ENCODE measurements around the gene S1PR2. TPM values are rescaled to one million over a fixed set of nuclear protein-coding genes. Genes with fewer than 3 reads are reported as not detected.

Gene S1PR2
- total RNA-seq, 1 experiment from 2014 or later, result 7.0 TPM

GRCh38 chr19:10226021-10226375, 5.1 kb downstream of the S1PR2 start:
- H3K4me1 ChIP-seq (replicated peaks), result peaks cover 19% of the 10 kb centered on the region
- DNase-seq (ENCODE audit: low read depth in 1 of 2, low spot score in 2 of 2), result no peak
- H3K36me3 ChIP-seq, result peaks cover 2% of the 10 kb centered on the region; the same call in 1 of the 2 replicates
- H3K9me3 ChIP-seq (replicated peaks), result no peaks in the 10 kb centered on the region
- no peak overlapping the region for H3K4me3 ChIP-seq
- no peak overlapping the region for H3K27ac ChIP-seq
- no peaks in the 10 kb centered on the region for H3K27me3 ChIP-seq (replicated peaks)

DNA sequence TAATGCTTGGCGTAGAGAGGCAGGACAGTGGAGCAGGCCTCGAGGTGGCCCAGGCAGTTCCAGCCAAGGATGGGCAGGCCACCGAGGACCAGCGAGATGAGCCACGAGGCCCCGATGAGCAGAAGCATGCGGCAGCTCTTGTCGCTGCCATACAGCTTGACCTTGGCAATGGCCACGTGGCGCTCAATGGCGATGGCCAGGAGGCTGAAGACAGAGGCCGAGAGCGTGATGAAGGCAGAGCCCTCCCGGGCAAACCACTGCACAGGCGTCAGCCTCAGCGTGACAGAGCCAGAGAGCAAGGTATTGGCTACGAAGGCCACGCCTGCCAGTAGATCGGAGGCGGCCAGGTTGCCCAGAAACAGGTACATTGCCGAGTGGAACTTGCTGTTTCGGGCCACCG, 6.8 kb downstream of the S1PR2 start:
- H3K27me3 ChIP-seq (replicated peaks), result no peaks in the 10 kb centered on the region
- H3K4me1 ChIP-seq (replicated peaks), result peaks cover 22% of the 10 kb centered on the region
- no peak overlapping the region for H3K4me3 ChIP-seq
- peaks cover 2% of the 10 kb centered on the region; the same call in 1 of the 2 replicates for H3K36me3 ChIP-seq
- H3K27ac ChIP-seq, result no peak overlapping the region
- no peak for DNase-seq (ENCODE audit: low read depth in 1 of 2, low spot score in 2 of 2)
- H3K9me3 ChIP-seq (replicated peaks), result no peaks in the 10 kb centered on the region

DNA sequence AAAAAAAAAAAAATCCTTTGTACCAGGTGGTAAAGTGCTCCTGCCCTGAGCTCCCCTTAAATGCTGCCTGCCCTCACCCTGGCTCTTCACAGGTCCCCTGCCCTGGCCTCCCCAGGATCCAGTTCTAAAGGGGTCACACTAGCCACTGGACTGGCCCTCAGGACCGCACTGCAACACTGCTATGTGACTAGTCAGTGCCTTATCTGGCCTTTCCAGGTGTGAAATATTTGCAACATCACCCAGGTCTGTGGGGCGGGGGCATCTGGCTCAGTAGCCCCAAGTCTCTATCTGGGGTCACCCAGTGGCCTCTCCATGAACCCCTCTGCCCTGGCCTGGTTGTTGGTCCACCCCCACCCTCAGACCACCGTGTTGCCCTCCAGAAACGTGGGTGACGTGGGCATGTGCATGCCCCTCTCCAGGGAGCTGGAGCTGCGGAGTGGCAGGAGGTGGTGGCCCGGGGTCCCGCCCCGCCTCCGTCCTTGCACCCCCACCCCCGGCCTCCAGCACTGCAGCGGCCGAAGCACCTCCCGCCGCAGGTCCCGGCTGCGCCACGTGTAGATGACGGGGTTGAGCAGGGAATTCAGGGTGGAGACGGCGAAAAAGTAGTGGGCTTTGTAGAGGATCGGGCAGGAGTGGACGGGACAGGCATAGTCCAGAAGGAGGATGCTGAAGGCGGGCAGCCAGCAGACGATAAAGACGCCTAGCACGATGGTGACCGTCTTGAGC, 7.5 kb downstream of the S1PR2 start:
- DNase-seq (ENCODE audit: low read depth in 1 of 2, low spot score in 2 of 2), result no peak
- no peak overlapping the region for H3K4me3 ChIP-seq
- no peaks in the 10 kb centered on the region for H3K9me3 ChIP-seq (replicated peaks)
- H3K36me3 ChIP-seq, result peaks cover 2% of the 10 kb centered on the region; the same call in 1 of the 2 replicates
- H3K4me1 ChIP-seq (replicated peaks), result peaks cover 22% of the 10 kb centered on the region
- no peak overlapping the region for H3K27ac ChIP-seq
- H3K27me3 ChIP-seq (replicated peaks), result no peaks in the 10 kb centered on the region

- Histone ChIP-seq H3K9me3 (replicated peaks) (no peaks in the 10 kb centered on the region), H3K4me1 (replicated peaks) (peaks cover 21% of the 10 kb centered on the region), H3K27me3 (replicated peaks) (no peaks in the 10 kb centered on the region), H3K4me3 (no peak overlapping the region), H3K27ac (no peak overlapping the region), H3K36me3 (peaks cover 2% of the 10 kb centered on the region; the same call in 1 of the 2 replicates)
- DNase-seq (ENCODE audit: low read depth in 1 of 2, low spot score in 2 of 2), result no peak
Measured at GRCh38 chr19:10222201-10222890, 8.8 kb downstream of the S1PR2 start.

DNA sequence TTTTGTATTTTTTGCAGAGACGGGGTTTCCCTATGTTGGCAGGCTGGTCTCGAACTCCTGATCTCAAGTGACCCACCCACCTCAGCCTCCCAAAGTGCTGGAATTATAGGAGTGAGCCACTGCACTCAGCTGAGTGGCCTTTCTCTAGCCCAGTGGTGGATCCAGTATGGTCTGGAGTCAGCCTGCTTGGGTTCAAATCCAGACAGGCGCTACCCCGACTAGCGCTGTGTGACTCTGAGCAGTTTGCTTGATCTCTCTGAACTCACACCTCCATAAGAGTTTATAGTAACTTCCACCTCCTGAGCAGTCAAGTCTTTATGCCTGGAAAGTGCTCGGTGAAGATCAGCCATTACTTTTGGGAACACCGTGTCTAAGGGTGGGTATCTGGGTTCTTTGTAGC, 10.4 kb downstream of the S1PR2 start:
- Histone ChIP-seq H3K4me1 (replicated peaks) (peaks cover 11% of the 10 kb centered on the region), H3K36me3 (peaks cover 2% of the 10 kb centered on the region; the same call in 1 of the 2 replicates), H3K27me3 (replicated peaks) (no peaks in the 10 kb centered on the region), H3K9me3 (replicated peaks) (no peaks in the 10 kb centered on the region), H3K4me3 (no peak overlapping the region), H3K27ac (no peak overlapping the region)
- no peak for DNase-seq (ENCODE audit: low read depth in 1 of 2, low spot score in 2 of 2)

DNA sequence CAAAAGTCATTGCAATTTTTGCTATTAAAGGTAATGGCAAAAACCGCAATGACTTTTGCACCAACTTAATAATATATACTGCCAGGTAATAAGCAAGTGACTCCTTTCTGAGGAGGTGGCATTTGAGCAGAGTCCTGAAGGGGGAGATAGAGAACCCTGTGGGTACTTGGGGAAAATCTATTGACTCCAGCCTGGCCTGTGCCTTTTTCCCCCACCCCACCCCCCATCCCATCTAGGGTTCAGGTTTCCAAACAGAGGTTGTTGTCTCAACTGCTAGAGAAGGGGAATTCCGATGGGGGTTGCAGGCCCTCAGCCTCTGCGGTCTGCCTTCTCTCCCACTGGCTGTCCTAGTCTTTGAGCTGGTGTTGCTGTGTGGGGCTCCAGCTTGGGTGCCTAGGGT, 11.5 kb downstream of the S1PR2 start:
- DNase-seq (ENCODE audit: low read depth in 1 of 2, low spot score in 2 of 2), result peak; percentile 59 to 69
- Histone ChIP-seq H3K27ac (no peak overlapping the region), H3K36me3 (peaks cover 2% of the 10 kb centered on the region; the same call in 1 of the 2 replicates)

DNA sequence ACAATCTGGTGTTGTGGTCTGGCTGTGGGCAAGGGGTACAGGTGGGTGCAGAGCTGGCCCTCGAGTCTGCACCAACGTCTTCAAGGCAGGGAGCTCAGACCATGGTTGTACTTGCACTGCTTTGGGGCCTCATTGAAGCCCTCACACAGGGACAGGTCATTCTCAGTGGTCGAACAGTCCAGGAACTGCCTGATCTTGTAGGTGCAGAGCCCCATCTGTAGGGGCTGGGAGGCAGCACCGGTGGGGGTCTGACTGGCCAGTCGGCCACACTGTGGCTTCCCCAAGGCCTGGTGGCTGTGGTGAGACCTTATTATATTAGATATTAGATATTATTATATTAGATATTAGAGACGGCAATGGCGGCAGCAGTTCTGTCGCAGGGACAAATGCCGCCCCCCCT, 14.0 kb downstream of the S1PR2 start:
- Histone ChIP-seq H3K27me3 (replicated peaks) (no peaks in the 10 kb centered on the region), H3K36me3 (no peaks in the 10 kb centered on the region), H3K4me1 (replicated peaks) (peaks cover 11% of the 10 kb centered on the region), H3K9me3 (replicated peaks) (no peaks in the 10 kb centered on the region), H3K4me3 (no peak overlapping the region), H3K27ac (no peak overlapping the region)
- no peak for DNase-seq (ENCODE audit: low read depth in 1 of 2, low spot score in 2 of 2)

More for the DNA sequence above, 11.5 kb downstream of the S1PR2 start:
- Histone ChIP-seq H3K4me3 (no peak overlapping the region), H3K4me1 (replicated peaks) (peaks cover 11% of the 10 kb centered on the region), H3K9me3 (replicated peaks) (no peaks in the 10 kb centered on the region), H3K27me3 (replicated peaks) (no peaks in the 10 kb centered on the region)

DNA sequence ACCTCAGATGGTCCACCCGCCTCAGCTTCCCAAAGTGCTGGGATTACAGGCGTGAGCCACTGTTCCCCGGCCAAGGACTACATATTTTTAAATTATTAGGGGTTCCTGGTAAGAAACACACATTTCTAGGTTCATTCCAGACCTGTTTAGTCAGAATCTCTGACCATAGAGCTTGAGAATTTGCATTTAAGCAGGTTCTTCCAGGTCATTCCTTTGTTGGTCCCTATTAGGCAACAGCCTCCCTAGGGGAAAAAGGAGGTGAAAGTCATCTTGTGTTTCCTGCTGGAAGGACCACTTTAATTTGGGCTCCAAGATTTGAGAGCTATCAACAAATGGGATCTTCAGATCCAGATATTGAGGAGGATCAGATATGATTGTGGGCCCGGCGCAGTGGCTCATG, 16.3 kb downstream of the S1PR2 start:
- Histone ChIP-seq H3K36me3 (no peaks in the 10 kb centered on the region), H3K27me3 (replicated peaks) (no peaks in the 10 kb centered on the region), H3K9me3 (replicated peaks) (no peaks in the 10 kb centered on the region), H3K27ac (no peak overlapping the region), H3K4me3 (no peak overlapping the region), H3K4me1 (replicated peaks) (peaks cover 4% of the 10 kb centered on the region)
- DNase-seq (ENCODE audit: low read depth in 1 of 2, low spot score in 2 of 2), result no peak

- Histone ChIP-seq H3K36me3 (no peaks in the 10 kb centered on the region), H3K27me3 (replicated peaks) (no peaks in the 10 kb centered on the region), H3K4me3 (no peak overlapping the region), H3K27ac (no peak overlapping the region), H3K4me1 (replicated peaks) (peaks cover 7% of the 10 kb centered on the region; the same call in 1 of the 2 replicates), H3K9me3 (replicated peaks) (no peaks in the 10 kb centered on the region; the same call in 1 of the 2 replicates)
- DNase-seq (ENCODE audit: low read depth in 1 of 2, low spot score in 2 of 2), result no peak
Measured at GRCh38 chr19:10211691-10212090, 19.4 kb downstream of the S1PR2 start.

- Histone ChIP-seq H3K27me3 (replicated peaks) (no peaks in the 10 kb centered on the region), H3K27ac (no peak overlapping the region), H3K36me3 (no peaks in the 10 kb centered on the region), H3K4me1 (replicated peaks) (peaks cover 13% of the 10 kb centered on the region), H3K4me3 (no peak overlapping the region), H3K9me3 (replicated peaks) (no peaks in the 10 kb centered on the region; the same call in 1 of the 2 replicates)
- DNase-seq (ENCODE audit: low read depth in 1 of 2, low spot score in 2 of 2), result no peak
Measured at GRCh38 chr19:10211061-10211460, 20.1 kb downstream of the S1PR2 start.

GRCh38 chr19:10209315-10209714, 21.8 kb downstream of the S1PR2 start:
- H3K4me1 ChIP-seq (replicated peaks), result peaks cover 15% of the 10 kb centered on the region
- H3K27ac ChIP-seq, result no peak overlapping the region
- no peak for DNase-seq (ENCODE audit: low read depth in 1 of 2, low spot score in 2 of 2)
- no peaks in the 10 kb centered on the region; the same call in 1 of the 2 replicates for H3K9me3 ChIP-seq (replicated peaks)
- no peaks in the 10 kb centered on the region for H3K27me3 ChIP-seq (replicated peaks)
- no peak overlapping the region for H3K4me3 ChIP-seq
- no peaks in the 10 kb centered on the region for H3K36me3 ChIP-seq

- Histone ChIP-seq H3K4me3 (no peak overlapping the region), H3K4me1 (replicated peaks) (peaks cover 15% of the 10 kb centered on the region), H3K9me3 (replicated peaks) (no peaks in the 10 kb centered on the region; the same call in 1 of the 2 replicates), H3K27me3 (replicated peaks) (no peaks in the 10 kb centered on the region), H3K36me3 (no peaks in the 10 kb centered on the region), H3K27ac (no peak overlapping the region)
- no peak for DNase-seq (ENCODE audit: low read depth in 1 of 2, low spot score in 2 of 2)
Measured at GRCh38 chr19:10207026-10207425, 24.1 kb downstream of the S1PR2 start.

DNA sequence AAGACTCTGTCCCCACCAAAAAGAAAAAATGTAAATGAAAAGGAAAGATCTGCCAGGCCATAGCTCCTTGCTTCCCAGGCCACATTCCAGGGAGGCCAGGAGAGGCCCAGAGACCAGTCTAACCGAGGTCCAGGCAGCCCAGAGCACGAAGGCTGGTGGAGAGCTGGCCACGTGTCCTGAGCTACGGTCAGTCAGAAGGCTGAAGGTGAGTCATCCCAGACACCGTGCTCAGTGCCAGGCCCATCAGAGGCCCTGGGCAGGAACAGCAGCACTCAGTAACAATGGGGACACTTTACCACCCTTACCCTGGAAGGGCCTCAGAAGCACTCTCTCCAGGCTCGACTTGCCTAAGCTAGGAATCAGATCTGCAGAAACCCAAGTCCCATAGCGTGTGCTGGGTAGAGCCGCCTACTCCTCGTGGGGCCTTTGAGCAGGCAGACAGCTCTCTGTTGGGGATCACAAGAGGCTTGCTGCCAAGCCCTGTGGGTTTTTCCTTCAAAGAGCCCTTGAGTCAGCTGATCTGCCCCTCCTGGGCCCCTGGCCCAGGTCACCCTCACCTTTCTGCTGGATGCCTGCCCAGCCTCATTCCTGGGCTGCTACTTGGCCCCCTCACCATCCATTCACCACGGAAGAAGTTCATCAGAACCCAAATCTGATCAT, 24.8 kb downstream of the S1PR2 start:
- Histone ChIP-seq H3K27ac (no peak overlapping the region), H3K27me3 (replicated peaks) (no peaks in the 10 kb centered on the region), H3K4me3 (no peak overlapping the region), H3K9me3 (replicated peaks) (no peaks in the 10 kb centered on the region; the same call in 1 of the 2 replicates), H3K36me3 (no peaks in the 10 kb centered on the region), H3K4me1 (replicated peaks) (peaks cover 15% of the 10 kb centered on the region)
- DNase-seq (ENCODE audit: low read depth in 1 of 2, low spot score in 2 of 2), result peak; percentile 31 to 66

DNA sequence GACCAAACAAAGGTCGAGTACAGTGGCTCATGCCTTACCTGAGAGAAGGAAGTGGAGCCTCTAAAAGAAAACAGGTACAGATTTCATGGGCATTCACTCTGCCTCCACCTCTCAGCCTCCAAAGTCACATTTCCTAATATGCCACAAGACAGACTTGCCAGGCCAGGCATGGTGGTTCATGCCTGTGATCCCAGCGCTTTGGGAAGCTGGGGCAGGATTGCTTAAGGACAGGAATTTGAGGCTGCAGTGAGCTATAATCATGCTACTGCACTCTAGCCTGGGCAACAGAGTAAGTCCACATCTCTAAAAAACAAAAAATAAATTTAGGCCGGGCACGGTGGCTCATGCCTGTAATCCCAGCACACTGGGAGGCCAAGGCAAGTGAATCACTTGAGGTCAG, 25.5 kb downstream of the S1PR2 start:
- Histone ChIP-seq H3K27ac (no peak overlapping the region), H3K27me3 (replicated peaks) (no peaks in the 10 kb centered on the region), H3K4me1 (replicated peaks) (peaks cover 15% of the 10 kb centered on the region), H3K36me3 (no peaks in the 10 kb centered on the region), H3K9me3 (replicated peaks) (no peaks in the 10 kb centered on the region; the same call in 1 of the 2 replicates), H3K4me3 (no peak overlapping the region)
- no peak for DNase-seq (ENCODE audit: low read depth in 1 of 2, low spot score in 2 of 2)

Data from SJSA1 (cell line).